Activated naive CD4-positive, alpha-beta T cell treated with anti-CD3 and anti-CD28 coated beads for 36 hours (primary cell): ENCODE results near the gene TMEM191B. TPM values are rescaled to one million over a fixed set of nuclear protein-coding genes. Genes with fewer than 3 reads are reported as not detected.
"Not testable (repeated sequence)": the region's sequence is repeated elsewhere in the genome, so short reads cannot be mapped to it uniquely, and the experiment has no call there.

Source experiments
- CTCF ChIA-PET: fragments of 350-600 bp; sonication (Branson Sonifier 250); formaldehyde crosslinking; loops from one replicate; lab custom pipeline; 2021; ENCODE audit warnings: antibody characterized with exemption; lab: Charles Lee
- DNase-seq: peaks from one replicate; pipeline ENCODE4 v3.0.0-alpha.2; 2020
- H3K27ac Mint-ChIP-seq: one replicate; pipeline ENCODE4 v1.8.0; 2021; ENCODE audit warnings: mild to moderate bottlenecking, mixed read lengths
- H3K27me3 Mint-ChIP-seq: one replicate; pipeline ENCODE4 v1.8.0; 2021; ENCODE audit warnings: low read depth, mixed read lengths
- H3K36me3 Mint-ChIP-seq: one replicate; pipeline ENCODE4 v1.8.0; 2021; ENCODE audit warnings: low read depth, mixed read lengths
- H3K4me1 Mint-ChIP-seq: one replicate; pipeline ENCODE4 v1.8.0; 2021; ENCODE audit warnings: low read depth, mixed read lengths
- H3K4me3 Mint-ChIP-seq: one replicate; pipeline ENCODE4 v1.8.0; 2021; ENCODE audit warnings: mild to moderate bottlenecking, moderate library complexity, mixed read lengths
- H3K9me3 Mint-ChIP-seq: one replicate; pipeline ENCODE4 v1.8.0; 2021; ENCODE audit warnings: mixed read lengths
- intact Hi-C: fragments of 100-400 bp; cut with micrococcal nuclease; formaldehyde crosslinking; loops from one replicate; pipeline ENCODE4 v1.15.1; 2023
- total RNA-seq, 2 experiments: library from RNA; stranded (reverse); gene quantifications; one replicate each; pipeline ENCODE4 v1.2.3, GENCODE V29; 2021

TMEM191B gene
- total RNA-seq, 2 experiments from 2014 or later = not detected

- H3K27ac Mint-ChIP-seq, H3K36me3 Mint-ChIP-seq, H3K9me3 Mint-ChIP-seq, H3K4me1 Mint-ChIP-seq, DNase-seq, H3K27me3 Mint-ChIP-seq, intact Hi-C loops, H3K4me3 Mint-ChIP-seq, CTCF ChIA-PET: not testable (repeated sequence)
Measured at GRCh38 chr22:18539994-18540393, 12.4 kb downstream of the TMEM191B start.

- DNase-seq, intact Hi-C loops, H3K27me3 Mint-ChIP-seq, H3K4me1 Mint-ChIP-seq, H3K9me3 Mint-ChIP-seq, H3K36me3 Mint-ChIP-seq, H3K27ac Mint-ChIP-seq, H3K4me3 Mint-ChIP-seq, CTCF ChIA-PET: not testable (repeated sequence)
Measured at GRCh38 chr22:18543400-18543799, 15.8 kb downstream of the TMEM191B start.

- H3K4me1 Mint-ChIP-seq, intact Hi-C loops, H3K9me3 Mint-ChIP-seq, H3K27ac Mint-ChIP-seq, H3K27me3 Mint-ChIP-seq, CTCF ChIA-PET, H3K36me3 Mint-ChIP-seq, H3K4me3 Mint-ChIP-seq, DNase-seq: not testable (repeated sequence)
Measured at GRCh38 chr22:18544615-18545014, 17.0 kb downstream of the TMEM191B start.

- CTCF ChIA-PET, H3K9me3 Mint-ChIP-seq, DNase-seq, H3K27ac Mint-ChIP-seq, intact Hi-C loops, H3K36me3 Mint-ChIP-seq, H3K27me3 Mint-ChIP-seq, H3K4me1 Mint-ChIP-seq, H3K4me3 Mint-ChIP-seq: not testable (repeated sequence)
Measured at GRCh38 chr22:18549458-18550179, 22.0 kb downstream of the TMEM191B start.

GRCh38 chr22:18551046-18551445 is 23.4 kb downstream of the TMEM191B start:
- DNase-seq, H3K27me3 Mint-ChIP-seq, intact Hi-C loops, H3K4me1 Mint-ChIP-seq, H3K36me3 Mint-ChIP-seq, H3K4me3 Mint-ChIP-seq, H3K9me3 Mint-ChIP-seq, H3K27ac Mint-ChIP-seq, CTCF ChIA-PET: not testable (repeated sequence)

- intact Hi-C loops, H3K27ac Mint-ChIP-seq, H3K27me3 Mint-ChIP-seq, H3K9me3 Mint-ChIP-seq, CTCF ChIA-PET, H3K4me1 Mint-ChIP-seq, H3K36me3 Mint-ChIP-seq, DNase-seq, H3K4me3 Mint-ChIP-seq: not testable (repeated sequence)
Measured at GRCh38 chr22:18552839-18553597, 25.4 kb downstream of the TMEM191B start.

GRCh38 chr22:18554280-18555256 is 27.0 kb downstream of the TMEM191B start:
- H3K9me3 Mint-ChIP-seq, DNase-seq, H3K4me3 Mint-ChIP-seq, H3K4me1 Mint-ChIP-seq, CTCF ChIA-PET, H3K36me3 Mint-ChIP-seq, intact Hi-C loops, H3K27ac Mint-ChIP-seq, H3K27me3 Mint-ChIP-seq: not testable (repeated sequence)

GRCh38 chr22:18558516-18558915 is 30.9 kb downstream of the TMEM191B start:
- H3K36me3 Mint-ChIP-seq, DNase-seq, H3K4me3 Mint-ChIP-seq, H3K27me3 Mint-ChIP-seq, CTCF ChIA-PET, H3K4me1 Mint-ChIP-seq, H3K9me3 Mint-ChIP-seq, H3K27ac Mint-ChIP-seq, intact Hi-C loops: not testable (repeated sequence)

- intact Hi-C loops, H3K9me3 Mint-ChIP-seq, H3K36me3 Mint-ChIP-seq, H3K27me3 Mint-ChIP-seq, H3K4me1 Mint-ChIP-seq, CTCF ChIA-PET, H3K27ac Mint-ChIP-seq, DNase-seq, H3K4me3 Mint-ChIP-seq: not testable (repeated sequence)
Measured at GRCh38 chr22:18558939-18559338, 31.3 kb downstream of the TMEM191B start.

GRCh38 chr22:18560099-18560974 is 32.7 kb downstream of the TMEM191B start:
- intact Hi-C loops, DNase-seq, H3K36me3 Mint-ChIP-seq, H3K27ac Mint-ChIP-seq, H3K4me3 Mint-ChIP-seq, CTCF ChIA-PET, H3K9me3 Mint-ChIP-seq, H3K27me3 Mint-ChIP-seq, H3K4me1 Mint-ChIP-seq: not testable (repeated sequence)

GRCh38 chr22:18570509-18571246 is 43.1 kb downstream of the TMEM191B start:
- DNase-seq, H3K27me3 Mint-ChIP-seq, H3K4me3 Mint-ChIP-seq, CTCF ChIA-PET, H3K9me3 Mint-ChIP-seq, intact Hi-C loops, H3K36me3 Mint-ChIP-seq, H3K4me1 Mint-ChIP-seq, H3K27ac Mint-ChIP-seq: not testable (repeated sequence)
